ENCODE data around the gene PPIL1.

GRCh38 chr6:36913082-36913481, 38.5 kb upstream of the PPIL1 start:
- TF ChIP-seq, protein P1, sequence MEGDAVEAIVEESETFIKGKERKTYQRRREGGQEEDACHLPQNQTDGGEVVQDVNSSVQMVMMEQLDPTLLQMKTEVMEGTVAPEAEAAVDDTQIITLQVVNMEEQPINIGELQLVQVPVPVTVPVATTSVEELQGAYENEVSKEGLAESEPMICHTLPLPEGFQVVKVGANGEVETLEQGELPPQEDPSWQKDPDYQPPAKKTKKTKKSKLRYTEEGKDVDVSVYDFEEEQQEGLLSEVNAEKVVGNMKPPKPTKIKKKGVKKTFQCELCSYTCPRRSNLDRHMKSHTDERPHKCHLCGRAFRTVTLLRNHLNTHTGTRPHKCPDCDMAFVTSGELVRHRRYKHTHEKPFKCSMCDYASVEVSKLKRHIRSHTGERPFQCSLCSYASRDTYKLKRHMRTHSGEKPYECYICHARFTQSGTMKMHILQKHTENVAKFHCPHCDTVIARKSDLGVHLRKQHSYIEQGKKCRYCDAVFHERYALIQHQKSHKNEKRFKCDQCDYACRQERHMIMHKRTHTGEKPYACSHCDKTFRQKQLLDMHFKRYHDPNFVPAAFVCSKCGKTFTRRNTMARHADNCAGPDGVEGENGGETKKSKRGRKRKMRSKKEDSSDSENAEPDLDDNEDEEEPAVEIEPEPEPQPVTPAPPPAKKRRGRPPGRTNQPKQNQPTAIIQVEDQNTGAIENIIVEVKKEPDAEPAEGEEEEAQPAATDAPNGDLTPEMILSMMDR (optimal IDR thresholded peaks at IDR 0.05 in 1 of 3, IDR thresholded peaks at IDR 0.05 in 1 of 3, conservative IDR thresholded peaks at IDR 0.05 in 1 of 3; ENCODE audit: extremely low read depth in 1 of 3, insufficient read depth in 2 of 3, low read length in 3 of 3), result no peak
- no peak for TF ChIP-seq EZH2 (IDR thresholded peaks at IDR 0.05; ENCODE audit: low read length)

All from keratinocyte (primary cell).